H1 (cell line): ENCODE measurements around the gene RXRA. TPM values are rescaled to one million over a fixed set of nuclear protein-coding genes. Genes with fewer than 3 reads are reported as not detected.

Experiments
- BACH1 ChIP-seq: IDR thresholded peaks from 2 replicates; pipeline ENCODE4 v1.6.1; 2012; ENCODE audit warnings: low read length, improper control_type of control experiment
- CBX8 ChIP-seq: fragments of 300-800, 300-1000 bp; sonication (generic); IDR thresholded peaks from 2 replicates; pipeline ENCODE4 v1.7.1; 2016; ENCODE audit warnings: low read depth, low read length, borderline replicate concordance
- CHD7 ChIP-seq: fragments of 300-600 bp; sonication (generic); IDR thresholded peaks from 2 replicates; pipeline ENCODE4 v1.7.1; 2012; ENCODE audit warnings: low read length, moderate library complexity, mild to moderate bottlenecking, inconsistent platforms; ENCODE audit not compliant: insufficient replicate concordance
- KDM4A ChIP-seq: IDR thresholded peaks from one replicate; pipeline ENCODE4 v1.7.1; 2012; ENCODE audit warnings: low read depth, mild to moderate bottlenecking, moderate library complexity, low read length, inconsistent platforms; ENCODE audit not compliant: severe bottlenecking
- SRF ChIP-seq: IDR thresholded peaks from 2 replicates; pipeline ENCODE4 v1.6.1; 2011; ENCODE audit warnings: mild to moderate bottlenecking, low read depth, low read length, moderate library complexity
- TAF7 ChIP-seq: optimal IDR thresholded peaks from 2 replicates; pipeline ENCODE3; 2011; ENCODE audit warnings: low read depth, mild to moderate bottlenecking, inconsistent platforms, low read length, moderate library complexity, borderline replicate concordance
- TEAD4 ChIP-seq: IDR thresholded peaks from 2 replicates; pipeline ENCODE4 v1.6.1; 2012; ENCODE audit warnings: low read depth, low read length, inconsistent platforms, mixed read lengths
- YY1 ChIP-seq: IDR thresholded peaks from 2 replicates; pipeline ENCODE4 v1.6.1; 2011; ENCODE audit warnings: low read depth, mild to moderate bottlenecking, low read length
- polyA plus RNA-seq, 7 experiments: library from polyadenylated mRNA; depleted of rRNA in 3 of 7; stranded (reverse) in 5 of 7; unstranded in 2 of 7; fragments of >200 nt in 5 of 7; fragments of 200-250 nt in 2 of 7; gene quantifications; 1 replicate in 5 of 7; 2 replicates in 1 of 7; 4 replicates in 1 of 7; pipeline versions ENCODE4 v1.2.1 to v1.2.3, GENCODE V29; 2011 to 2013; ENCODE audit warnings: missing spikeins in 2 of 7, mixed read lengths in 2 of 7
- total RNA-seq: library from RNA; stranded (reverse); fragmentation: NEBNext Ultra II Directional; extraction: Animal tissue kit (Norgen Biotek cat#: 25700); gene quantifications from 2 replicates; pipeline ENCODE4 v1.2.1, GENCODE V29; 2021
- TF ChIP-seq, protein P1 (sequence below): IDR thresholded peaks from 2 replicates; pipeline ENCODE4 v1.6.1; 2011; ENCODE audit warnings: low read length, improper control_type of control experiment

The RXRA gene
- total and polyA plus RNA-seq, 2 of the 8 experiments (the other 6 are each of a cell fraction or from before 2014, with no cell fraction given) = 9.8 to 29.4 TPM

DNA sequence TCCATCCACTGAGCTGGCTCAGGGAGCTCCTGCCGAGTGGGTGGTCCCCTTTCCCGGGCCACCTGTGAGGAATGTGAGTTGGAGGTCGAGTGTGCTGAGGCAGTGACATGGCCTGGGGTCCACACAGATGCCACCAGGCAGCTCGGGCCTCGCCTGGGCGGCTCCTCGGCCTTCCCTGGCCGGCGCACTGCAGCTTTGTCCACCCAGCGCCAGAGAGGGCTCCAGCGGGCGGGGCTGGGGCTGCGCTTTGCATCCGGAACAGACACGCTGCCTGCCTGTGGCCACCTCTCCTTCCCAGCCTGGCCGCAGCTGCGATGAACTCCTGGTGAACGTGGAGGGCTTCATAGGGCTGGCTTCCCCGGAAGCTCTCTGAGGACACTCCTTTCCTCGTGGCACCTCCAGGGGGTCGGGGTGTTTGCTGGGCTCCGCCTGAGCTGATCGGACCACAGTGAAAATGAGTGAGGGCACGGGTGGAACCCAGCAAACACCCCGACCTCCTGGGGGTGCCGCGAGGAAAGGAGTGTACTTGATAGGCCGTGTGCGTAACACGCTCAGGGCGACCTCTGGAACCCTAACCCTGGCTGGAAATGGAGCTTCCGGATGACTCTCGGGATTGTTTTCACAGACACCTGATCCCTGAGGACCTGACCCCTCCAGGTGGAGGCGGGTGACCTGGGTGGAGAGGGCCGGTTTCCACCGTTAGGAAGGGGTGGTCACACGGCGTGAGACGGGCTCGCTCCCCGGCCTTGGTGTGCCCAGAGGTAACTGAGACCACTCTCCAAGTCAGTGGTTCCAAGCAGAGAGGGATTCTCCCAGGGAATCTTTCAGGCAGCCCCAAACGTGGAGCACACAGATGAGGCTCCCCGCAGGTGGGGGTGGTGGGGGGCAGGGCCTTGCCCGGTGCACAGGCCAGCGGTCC lies 31.8 kb upstream of the RXRA start (continued):
- TF ChIP-seq CHD7 = no peak
- TF ChIP-seq TEAD4 = no peak
- TF ChIP-seq YY1 = no peak
- no peak for TF ChIP-seq TAF7
- TF ChIP-seq KDM4A = no peak
- no peak for TF ChIP-seq CBX8
- TF ChIP-seq BACH1 = no peak
- TF ChIP-seq SRF = no peak
- TF ChIP-seq, protein P1, sequence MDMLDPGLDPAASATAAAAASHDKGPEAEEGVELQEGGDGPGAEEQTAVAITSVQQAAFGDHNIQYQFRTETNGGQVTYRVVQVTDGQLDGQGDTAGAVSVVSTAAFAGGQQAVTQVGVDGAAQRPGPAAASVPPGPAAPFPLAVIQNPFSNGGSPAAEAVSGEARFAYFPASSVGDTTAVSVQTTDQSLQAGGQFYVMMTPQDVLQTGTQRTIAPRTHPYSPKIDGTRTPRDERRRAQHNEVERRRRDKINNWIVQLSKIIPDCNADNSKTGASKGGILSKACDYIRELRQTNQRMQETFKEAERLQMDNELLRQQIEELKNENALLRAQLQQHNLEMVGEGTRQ = no peak
